ENCODE data around the gene STOML1. TPM values are rescaled to one million over a fixed set of nuclear protein-coding genes. Genes with fewer than 3 reads are reported as not detected.

Gene STOML1
- total RNA-seq, 1 experiment from 2014 or later: 2.5 TPM

DNA sequence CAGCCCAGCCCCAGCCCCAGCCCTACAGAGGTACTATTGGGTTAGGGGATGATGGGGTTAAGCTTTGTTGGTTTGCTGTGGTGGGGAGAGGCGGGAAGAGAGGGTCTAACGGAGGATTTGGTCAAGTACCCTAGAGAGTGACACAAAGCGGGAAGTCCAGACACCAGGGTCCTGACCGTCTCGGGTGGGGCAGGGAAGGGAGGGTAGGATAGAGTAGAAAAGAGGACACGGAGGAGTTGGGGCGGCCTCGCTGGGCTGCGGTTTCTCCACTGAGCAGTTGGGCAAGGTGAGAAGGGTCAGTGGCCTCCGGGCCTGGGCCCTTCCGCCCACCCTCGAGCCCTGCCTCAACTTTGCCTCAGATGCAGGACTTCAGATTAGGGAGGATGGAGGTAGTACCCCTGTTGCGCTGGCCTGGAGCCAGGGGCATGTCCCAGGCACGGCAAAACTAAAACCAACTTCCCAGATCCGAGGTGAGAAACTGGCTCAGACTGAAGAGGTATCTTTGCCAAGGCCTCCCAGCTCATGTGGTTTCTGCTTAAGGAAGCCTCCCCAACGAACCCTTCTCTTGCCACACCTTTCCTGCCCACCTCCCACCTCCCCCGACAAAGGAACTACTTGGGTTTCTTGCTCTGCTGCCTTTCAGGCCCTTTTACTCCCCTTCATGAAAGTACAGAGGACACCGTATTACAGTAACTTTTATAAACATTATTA, 3.0 kb upstream of the STOML1 start:
- no peak overlapping the region for H4K5ac ChIP-seq (ENCODE audit: insufficient read length, low read depth, low read length)
- no peak overlapping the region for H2AK5ac ChIP-seq (ENCODE audit: insufficient read length, low read length)
- no peak overlapping the region for H3T11ph ChIP-seq (ENCODE audit: low read length)
- no peak overlapping the region for H2BK12ac ChIP-seq (ENCODE audit: insufficient read length, low read depth, low read length)
- no peaks in the 10 kb centered on the region for H3K27me3 ChIP-seq (ENCODE audit: insufficient read depth, low read length)
- no peak overlapping the region for H2BK5ac ChIP-seq (ENCODE audit: insufficient read length, low read length)
- H2BK15ac ChIP-seq (ENCODE audit: low read depth, low read length): no peak overlapping the region
- H4K8ac ChIP-seq (replicated peaks; ENCODE audit: insufficient read length, low read depth, low read length): no peak overlapping the region
- H3K27ac Mint-ChIP-seq: peak overlapping the region; percentile 27 to 92 (median 89); a peak in 5 of 7 replicates
- H3K27me3 Mint-ChIP-seq (ENCODE audit: low read depth): peaks cover 16% of the 10 kb centered on the region
- no peaks in the 10 kb centered on the region for H3K4me1 ChIP-seq (ENCODE audit: insufficient read depth, low read length)
- H2AFZ ChIP-seq (ENCODE audit: low read length): no peak overlapping the region
- peak overlapping the region; percentile 68; the same call in 1 of the 2 replicates for H3K14ac ChIP-seq (ENCODE audit: insufficient read depth, low read length)
- DNase-seq: no peak
- no CpG with 5 or more reads among the region's 18 CpGs for WGBS (ENCODE audit: extremely low coverage, insufficient read length, low lambda C conversion rate)
- no peak overlapping the region for H3K27ac ChIP-seq (ENCODE audit: insufficient read length, low read depth, low read length)
- peak overlapping the region; percentile 83 for H3K4me2 ChIP-seq (ENCODE audit: insufficient read depth, insufficient read length, low read length)
- TF ChIP-seq, protein P1, sequence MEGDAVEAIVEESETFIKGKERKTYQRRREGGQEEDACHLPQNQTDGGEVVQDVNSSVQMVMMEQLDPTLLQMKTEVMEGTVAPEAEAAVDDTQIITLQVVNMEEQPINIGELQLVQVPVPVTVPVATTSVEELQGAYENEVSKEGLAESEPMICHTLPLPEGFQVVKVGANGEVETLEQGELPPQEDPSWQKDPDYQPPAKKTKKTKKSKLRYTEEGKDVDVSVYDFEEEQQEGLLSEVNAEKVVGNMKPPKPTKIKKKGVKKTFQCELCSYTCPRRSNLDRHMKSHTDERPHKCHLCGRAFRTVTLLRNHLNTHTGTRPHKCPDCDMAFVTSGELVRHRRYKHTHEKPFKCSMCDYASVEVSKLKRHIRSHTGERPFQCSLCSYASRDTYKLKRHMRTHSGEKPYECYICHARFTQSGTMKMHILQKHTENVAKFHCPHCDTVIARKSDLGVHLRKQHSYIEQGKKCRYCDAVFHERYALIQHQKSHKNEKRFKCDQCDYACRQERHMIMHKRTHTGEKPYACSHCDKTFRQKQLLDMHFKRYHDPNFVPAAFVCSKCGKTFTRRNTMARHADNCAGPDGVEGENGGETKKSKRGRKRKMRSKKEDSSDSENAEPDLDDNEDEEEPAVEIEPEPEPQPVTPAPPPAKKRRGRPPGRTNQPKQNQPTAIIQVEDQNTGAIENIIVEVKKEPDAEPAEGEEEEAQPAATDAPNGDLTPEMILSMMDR (conservative IDR thresholded peaks at IDR 0.05): no peak
- peaks cover 21 to 28% of the 10 kb centered on the region in 2 experiments for H3K4me1 Mint-ChIP-seq
- no peak overlapping the region for H2BK120ac ChIP-seq (ENCODE audit: low read depth, low read length, poor library complexity, severe bottlenecking)
- peaks cover 0 to 13% (median 8%) of the 10 kb centered on the region in 3 experiments; a peak in 5 of 7 replicates for H3K36me3 Mint-ChIP-seq (ENCODE audit: insufficient read depth in 1 of 3, low read depth in 3 of 3)
- H3K9ac ChIP-seq (ENCODE audit: extremely low read depth, insufficient read length, low read length): peak overlapping the region; percentile 70
- peaks cover 11% of the 10 kb centered on the region for H3K23me2 ChIP-seq (ENCODE audit: insufficient read length, low read depth, low read length, poor library complexity, severe bottlenecking)
- no peaks in the 10 kb centered on the region; the same call in 1 of the 2 replicates for H3K79me2 ChIP-seq (ENCODE audit: insufficient read depth, low read length)
- peaks cover 3% of the 10 kb centered on the region for H3K79me1 ChIP-seq (ENCODE audit: insufficient read depth, low read depth, low read length, poor library complexity, severe bottlenecking)
- H3K56ac ChIP-seq (ENCODE audit: insufficient read length, low read depth, low read length): no peak overlapping the region
- no peaks in the 10 kb centered on the region; a peak in 1 of 5 replicates for H3K9me3 Mint-ChIP-seq
- no peak overlapping the region for H3K18ac ChIP-seq (ENCODE audit: insufficient read length, low read depth, low read length)
- H4K20me1 ChIP-seq (ENCODE audit: control insufficient read depth, insufficient read depth, insufficient read length): no peaks in the 10 kb centered on the region
- H3K23ac ChIP-seq (ENCODE audit: insufficient read length, low read depth, low read length): no peak overlapping the region
- H3K9me3 ChIP-seq (ENCODE audit: control insufficient read depth, low read depth, low read length): no peaks in the 10 kb centered on the region
- no peak overlapping the region for H4K91ac ChIP-seq (ENCODE audit: insufficient read length, low read depth, low read length)
- no peak overlapping the region for H3K4ac ChIP-seq (ENCODE audit: low read depth, low read length)
- H2BK20ac ChIP-seq (ENCODE audit: low read depth, low read length, poor library complexity, severe bottlenecking): no peak overlapping the region
- H3K4me3 Mint-ChIP-seq: peak overlapping the region; percentile 90 to 93

Data from H9 (cell line).